HCT116 (cell line): ENCODE data around the gene ZNF750. TPM values are rescaled to one million over a fixed set of nuclear protein-coding genes. Genes with fewer than 3 reads are reported as not detected.

Experiments
- ATAC-seq: fragments of 200-7000 bp; cut with Tn5 transposase; 2 replicates; pipeline ENCODE4 v1.9.1; 2020; ENCODE audit warnings: mild to moderate bottlenecking, moderate library complexity
- BruUV-seq: library from RNA; stranded (reverse); fragments of 400-500 nt; replicated peaks from 2 replicates; lab custom pipeline; 2021; lab: Mats Ljungman, UMichigan
- CTCF ChIA-PET: fragments of 300-600 bp; sonication (Branson Sonifier 250); formaldehyde crosslinking; loops from one replicate; lab custom pipeline; 2021; ENCODE audit warnings: antibody characterized with exemption; lab: Charles Lee
- POLR2A ChIA-PET: fragments of 300-600, 350-600 bp; sonication (Branson Sonifier 250); formaldehyde crosslinking; loops from one replicate; lab custom pipeline; 2021; ENCODE audit warnings: antibody characterized with exemption; lab: Charles Lee
- RAD21 ChIA-PET, 2 experiments: fragments of 300-600 bp; sonication (Branson Sonifier 250); formaldehyde crosslinking; loops; one replicate each; lab custom pipeline; 2023; ENCODE audit warnings: low total read pairs in 2 of 2; ENCODE audit not compliant: uncharacterized antibody in 2 of 2, unreplicated experiment in 2 of 2, low non-redundant PET in 1 of 2; lab: Charles Lee
- DNase-seq: peaks from one replicate; pipeline ENCODE4 v3.0.0-alpha.2; 2010; ENCODE audit warnings: low read depth, low spot score
- H2AFZ ChIP-seq: fragments of 200-600 bp; shearing (Covaris generic), sonication (generic); 2 replicates; pipeline ENCODE4 v1.6.1; 2017; ENCODE audit warnings: low read depth, mixed run types, mixed read lengths, antibody characterized with exemption, low read length; ENCODE audit not compliant: poor library complexity, severe bottlenecking
- H3K27ac ChIP-seq: 2 replicates; pipeline ENCODE4 v1.5.1; 2012; ENCODE audit warnings: low read depth, low read length
- H3K27me3 ChIP-seq: fragments of 200-600 bp; sonication (generic); 2 replicates; pipeline ENCODE4 v1.6.1; 2016; ENCODE audit warnings: mixed run types, low read length, mixed read lengths; ENCODE audit not compliant: insufficient read depth
- H3K36me3 ChIP-seq, 2 experiments: fragments of 200-500 bp in 1 of 2; fragments of 200-600 bp in 1 of 2; sonication (Bioruptor generic) in 1 of 2; sonication (generic) in 1 of 2; 2 replicates each; pipeline versions ENCODE4 v1.5.1 to v1.6.1; 2014 to 2016; ENCODE audit warnings: low read length in 2 of 2, inconsistent platforms in 1 of 2, mixed read lengths in 1 of 2, mixed run types in 1 of 2; ENCODE audit not compliant: insufficient read depth in 2 of 2, control insufficient read depth in 1 of 2
- H3K4me1 ChIP-seq, 2 experiments: fragments of 200-600 bp in 1 of 2; sonication (generic) in 1 of 2; 2 replicates each; pipeline versions ENCODE4 v1.5.1 to v1.6.1; 2012 to 2017; ENCODE audit warnings: low read length in 2 of 2, inconsistent platforms in 1 of 2, mild to moderate bottlenecking in 1 of 2, mixed read lengths in 1 of 2, mixed run types in 1 of 2, moderate library complexity in 1 of 2; ENCODE audit not compliant: insufficient read depth in 2 of 2, control insufficient read depth in 1 of 2
- H3K4me2 ChIP-seq: fragments of 200-600 bp; sonication (generic); 2 replicates; pipeline ENCODE4 v1.6.1; 2017; ENCODE audit warnings: mixed run types, low read length, mixed read lengths
- H3K4me3 ChIP-seq, 2 experiments: fragments of 200-600 bp in 1 of 2; sonication (generic) in 1 of 2; replicated peaks in 1 of 2; 2 replicates each; pipeline ENCODE4 v1.5.1; 2011 to 2016; ENCODE audit warnings: low read length in 2 of 2, control low read depth in 1 of 2, low read depth in 1 of 2, mild to moderate bottlenecking in 1 of 2, mixed read lengths in 1 of 2, mixed run types in 1 of 2
- H3K79me2 ChIP-seq: fragments of 200-600 bp; sonication (generic); 2 replicates; pipeline ENCODE4 v1.6.1; 2017; ENCODE audit warnings: mild to moderate bottlenecking, mixed run types, low read length, moderate library complexity, mixed read lengths; ENCODE audit not compliant: insufficient read depth
- H3K9ac ChIP-seq: fragments of 200-600 bp; sonication (generic); 2 replicates; pipeline ENCODE4 v1.6.1; 2016; ENCODE audit warnings: low read length, mixed read lengths
- H3K9me2 ChIP-seq: fragments of 200-600 bp; sonication (generic), shearing (Covaris generic); 2 replicates; pipeline ENCODE4 v1.6.1; 2017; ENCODE audit warnings: mixed run types, mild to moderate bottlenecking, moderate library complexity; ENCODE audit not compliant: insufficient read depth
- H3K9me3 ChIP-seq, 2 experiments: fragments of 200-500 bp in 1 of 2; fragments of 200-600 bp in 1 of 2; sonication (Bioruptor generic) in 1 of 2; sonication (generic) in 1 of 2; 2 replicates each; pipeline ENCODE4 v1.6.1; 2014 to 2017; ENCODE audit warnings: low read length in 2 of 2, mixed read lengths in 2 of 2, inconsistent platforms in 1 of 2, low read depth in 1 of 2, mild to moderate bottlenecking in 1 of 2, mixed run types in 1 of 2, moderate library complexity in 1 of 2; ENCODE audit not compliant: control insufficient read depth in 1 of 2, insufficient read depth in 1 of 2
- H4K20me1 ChIP-seq: fragments of 200-600 bp; sonication (generic), shearing (Covaris generic); 2 replicates; pipeline ENCODE4 v1.6.1; 2017; ENCODE audit warnings: mixed run types, mild to moderate bottlenecking, moderate library complexity; ENCODE audit not compliant: insufficient read depth
- CBX3 ChIP-seq: IDR thresholded peaks from 2 replicates; pipeline ENCODE4 v1.6.1; 2012; ENCODE audit warnings: low read depth
- CEBPB ChIP-seq: IDR thresholded peaks from 2 replicates; pipeline ENCODE4 v1.6.1; 2012; ENCODE audit warnings: low read depth
- EGR1 ChIP-seq: IDR thresholded peaks from 2 replicates; pipeline ENCODE4 v1.6.1; 2012; ENCODE audit warnings: low read depth
- ELF1 ChIP-seq: IDR thresholded peaks from 2 replicates; pipeline ENCODE4 v1.6.1; 2012; ENCODE audit warnings: low read depth, borderline replicate concordance
- FOSL1 ChIP-seq: IDR thresholded peaks from 2 replicates; pipeline ENCODE4 v1.6.1; 2012; ENCODE audit warnings: low read depth
- JUND ChIP-seq: IDR thresholded peaks from 2 replicates; pipeline ENCODE4 v1.6.1; 2012
- POLR2A ChIP-seq: IDR thresholded peaks from 2 replicates; pipeline ENCODE4 v1.7.0; 2011; ENCODE audit warnings: borderline replicate concordance; ENCODE audit not compliant: insufficient read depth, insufficient read length; ENCODE audit errors: extremely low read depth
- RAD21 ChIP-seq: IDR thresholded peaks from 2 replicates; pipeline ENCODE4 v1.6.1; 2012; ENCODE audit warnings: low read depth, mild to moderate bottlenecking
- SP1 ChIP-seq: IDR thresholded peaks from 2 replicates; pipeline ENCODE4 v1.6.1; 2012; ENCODE audit warnings: low read depth
- SRF ChIP-seq: IDR thresholded peaks from 2 replicates; pipeline ENCODE4 v1.6.1; 2012; ENCODE audit warnings: low read depth
- TCF7L2 ChIP-seq: IDR thresholded peaks from 2 replicates; pipeline ENCODE4 v1.7.0; 2011; ENCODE audit warnings: borderline replicate concordance, inconsistent platforms; ENCODE audit not compliant: insufficient read depth, insufficient read length; ENCODE audit errors: extremely low read depth
- ZFX ChIP-seq: fragments of 450-650 bp; IDR thresholded peaks from 2 replicates; pipeline ENCODE4 v1.6.1; 2017
- ZNF274 ChIP-seq: fragments of 200-500 bp; sonication (Bioruptor generic); IDR thresholded peaks from 2 replicates; pipeline ENCODE4 v1.6.1; 2014; ENCODE audit warnings: mild to moderate bottlenecking, low read depth, low read length, inconsistent platforms
- intact Hi-C: fragments of 100-400 bp; cut with micrococcal nuclease; formaldehyde crosslinking; loops from 2 replicates; pipeline ENCODE4 v1.10.0; 2022
- total RNA-seq: library from RNA; stranded (reverse); gene quantifications from one replicate; pipeline ENCODE4 v1.2.1, GENCODE V29; 2021; ENCODE audit not compliant: unreplicated experiment
- TF ChIP-seq, protein P1 (sequence below), 3 experiments: fragments of 200-600 bp in 1 of 3; sonication (generic) in 1 of 3; IDR thresholded peaks in 2 of 3; conservative IDR thresholded peaks in 1 of 3; 2 replicates each; pipeline ENCODE4 v1.5.1; 2012 to 2017; ENCODE audit warnings: low read depth in 2 of 3, low read length in 2 of 3, antibody characterized with exemption in 1 of 3, borderline replicate concordance in 1 of 3, control low read depth in 1 of 3, mild to moderate bottlenecking in 1 of 3, mixed read lengths in 1 of 3, mixed run types in 1 of 3, moderate library complexity in 1 of 3; ENCODE audit not compliant: insufficient read depth in 1 of 3
- TF ChIP-seq, protein P2 (sequence below): IDR thresholded peaks from 2 replicates; pipeline ENCODE4 v1.6.1; 2012
- TF ChIP-seq, protein P3 (sequence below): IDR thresholded peaks from 2 replicates; pipeline ENCODE4 v1.6.1; 2012; ENCODE audit warnings: low read depth
- TF ChIP-seq, protein P4 (sequence below): IDR thresholded peaks from 2 replicates; pipeline ENCODE4 v1.6.1; 2011; ENCODE audit warnings: mild to moderate bottlenecking, low read length, moderate library complexity; ENCODE audit not compliant: insufficient replicate concordance; ENCODE audit errors: extremely low read depth

Gene ZNF750
- total RNA-seq, 1 experiment from 2014 or later = not detected

DNA sequence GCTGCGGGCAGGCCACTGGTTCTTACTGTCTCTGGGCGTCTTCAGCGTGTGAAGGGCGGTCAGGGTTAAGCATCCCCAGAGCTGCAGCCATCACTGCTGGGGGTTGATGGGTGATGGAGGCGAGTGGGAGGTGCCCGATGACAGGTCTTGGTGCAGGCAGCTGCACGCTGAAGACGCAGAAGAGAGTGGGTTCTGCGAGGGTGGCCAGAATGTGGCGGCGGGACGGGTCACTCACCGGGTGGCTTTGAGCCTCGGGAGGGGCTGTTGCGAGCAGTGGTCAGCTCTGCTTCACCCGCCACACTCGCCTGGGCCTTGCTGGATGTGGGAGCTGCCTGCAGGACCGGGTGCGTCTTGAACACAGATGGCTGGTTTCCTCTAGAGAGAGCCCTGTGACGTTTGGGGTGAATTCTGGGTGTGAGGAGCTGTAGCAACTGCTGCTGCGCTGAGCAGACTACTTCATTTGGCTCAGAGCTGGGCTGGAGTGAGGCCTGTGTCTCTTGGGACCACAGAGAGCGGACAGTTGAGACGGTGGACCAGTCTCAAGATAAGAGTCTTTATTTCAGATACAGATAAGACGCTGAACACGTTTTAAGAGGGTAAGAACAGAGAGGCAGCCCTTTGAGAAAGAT, 44.6 kb upstream of the ZNF750 start:
- no peak overlapping the region for H3K9ac ChIP-seq
- no peaks in the 10 kb centered on the region for H3K9me3 ChIP-seq
- CTCF ChIA-PET = no interaction called here
- TF ChIP-seq, protein P1, sequence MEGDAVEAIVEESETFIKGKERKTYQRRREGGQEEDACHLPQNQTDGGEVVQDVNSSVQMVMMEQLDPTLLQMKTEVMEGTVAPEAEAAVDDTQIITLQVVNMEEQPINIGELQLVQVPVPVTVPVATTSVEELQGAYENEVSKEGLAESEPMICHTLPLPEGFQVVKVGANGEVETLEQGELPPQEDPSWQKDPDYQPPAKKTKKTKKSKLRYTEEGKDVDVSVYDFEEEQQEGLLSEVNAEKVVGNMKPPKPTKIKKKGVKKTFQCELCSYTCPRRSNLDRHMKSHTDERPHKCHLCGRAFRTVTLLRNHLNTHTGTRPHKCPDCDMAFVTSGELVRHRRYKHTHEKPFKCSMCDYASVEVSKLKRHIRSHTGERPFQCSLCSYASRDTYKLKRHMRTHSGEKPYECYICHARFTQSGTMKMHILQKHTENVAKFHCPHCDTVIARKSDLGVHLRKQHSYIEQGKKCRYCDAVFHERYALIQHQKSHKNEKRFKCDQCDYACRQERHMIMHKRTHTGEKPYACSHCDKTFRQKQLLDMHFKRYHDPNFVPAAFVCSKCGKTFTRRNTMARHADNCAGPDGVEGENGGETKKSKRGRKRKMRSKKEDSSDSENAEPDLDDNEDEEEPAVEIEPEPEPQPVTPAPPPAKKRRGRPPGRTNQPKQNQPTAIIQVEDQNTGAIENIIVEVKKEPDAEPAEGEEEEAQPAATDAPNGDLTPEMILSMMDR (IDR thresholded peaks at IDR 0.05 in 2 of 3, conservative IDR thresholded peaks at IDR 0.05 in 1 of 3; ENCODE audit: borderline replicate concordance in 1 of 3, insufficient read depth in 1 of 3, low read depth in 2 of 3, low read length in 2 of 3) = no peak
- TF ChIP-seq FOSL1 = no peak
- no peak for TF ChIP-seq SRF
- no peak for TF ChIP-seq SP1
- TF ChIP-seq EGR1 = no peak
- TF ChIP-seq TCF7L2 = no peak
- TF ChIP-seq, protein P2, sequence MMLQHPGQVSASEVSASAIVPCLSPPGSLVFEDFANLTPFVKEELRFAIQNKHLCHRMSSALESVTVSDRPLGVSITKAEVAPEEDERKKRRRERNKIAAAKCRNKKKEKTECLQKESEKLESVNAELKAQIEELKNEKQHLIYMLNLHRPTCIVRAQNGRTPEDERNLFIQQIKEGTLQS = no peak
- TF ChIP-seq, protein P3, sequence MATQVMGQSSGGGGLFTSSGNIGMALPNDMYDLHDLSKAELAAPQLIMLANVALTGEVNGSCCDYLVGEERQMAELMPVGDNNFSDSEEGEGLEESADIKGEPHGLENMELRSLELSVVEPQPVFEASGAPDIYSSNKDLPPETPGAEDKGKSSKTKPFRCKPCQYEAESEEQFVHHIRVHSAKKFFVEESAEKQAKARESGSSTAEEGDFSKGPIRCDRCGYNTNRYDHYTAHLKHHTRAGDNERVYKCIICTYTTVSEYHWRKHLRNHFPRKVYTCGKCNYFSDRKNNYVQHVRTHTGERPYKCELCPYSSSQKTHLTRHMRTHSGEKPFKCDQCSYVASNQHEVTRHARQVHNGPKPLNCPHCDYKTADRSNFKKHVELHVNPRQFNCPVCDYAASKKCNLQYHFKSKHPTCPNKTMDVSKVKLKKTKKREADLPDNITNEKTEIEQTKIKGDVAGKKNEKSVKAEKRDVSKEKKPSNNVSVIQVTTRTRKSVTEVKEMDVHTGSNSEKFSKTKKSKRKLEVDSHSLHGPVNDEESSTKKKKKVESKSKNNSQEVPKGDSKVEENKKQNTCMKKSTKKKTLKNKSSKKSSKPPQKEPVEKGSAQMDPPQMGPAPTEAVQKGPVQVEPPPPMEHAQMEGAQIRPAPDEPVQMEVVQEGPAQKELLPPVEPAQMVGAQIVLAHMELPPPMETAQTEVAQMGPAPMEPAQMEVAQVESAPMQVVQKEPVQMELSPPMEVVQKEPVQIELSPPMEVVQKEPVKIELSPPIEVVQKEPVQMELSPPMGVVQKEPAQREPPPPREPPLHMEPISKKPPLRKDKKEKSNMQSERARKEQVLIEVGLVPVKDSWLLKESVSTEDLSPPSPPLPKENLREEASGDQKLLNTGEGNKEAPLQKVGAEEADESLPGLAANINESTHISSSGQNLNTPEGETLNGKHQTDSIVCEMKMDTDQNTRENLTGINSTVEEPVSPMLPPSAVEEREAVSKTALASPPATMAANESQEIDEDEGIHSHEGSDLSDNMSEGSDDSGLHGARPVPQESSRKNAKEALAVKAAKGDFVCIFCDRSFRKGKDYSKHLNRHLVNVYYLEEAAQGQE = no peak
- no peak for TF ChIP-seq CBX3
- TF ChIP-seq ELF1 = no peak
- TF ChIP-seq, protein P4, sequence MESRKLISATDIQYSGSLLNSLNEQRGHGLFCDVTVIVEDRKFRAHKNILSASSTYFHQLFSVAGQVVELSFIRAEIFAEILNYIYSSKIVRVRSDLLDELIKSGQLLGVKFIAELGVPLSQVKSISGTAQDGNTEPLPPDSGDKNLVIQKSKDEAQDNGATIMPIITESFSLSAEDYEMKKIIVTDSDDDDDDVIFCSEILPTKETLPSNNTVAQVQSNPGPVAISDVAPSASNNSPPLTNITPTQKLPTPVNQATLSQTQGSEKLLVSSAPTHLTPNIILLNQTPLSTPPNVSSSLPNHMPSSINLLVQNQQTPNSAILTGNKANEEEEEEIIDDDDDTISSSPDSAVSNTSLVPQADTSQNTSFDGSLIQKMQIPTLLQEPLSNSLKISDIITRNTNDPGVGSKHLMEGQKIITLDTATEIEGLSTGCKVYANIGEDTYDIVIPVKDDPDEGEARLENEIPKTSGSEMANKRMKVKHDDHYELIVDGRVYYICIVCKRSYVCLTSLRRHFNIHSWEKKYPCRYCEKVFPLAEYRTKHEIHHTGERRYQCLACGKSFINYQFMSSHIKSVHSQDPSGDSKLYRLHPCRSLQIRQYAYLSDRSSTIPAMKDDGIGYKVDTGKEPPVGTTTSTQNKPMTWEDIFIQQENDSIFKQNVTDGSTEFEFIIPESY = no peak
- no peak for TF ChIP-seq JUND
- TF ChIP-seq POLR2A = no peak
- no peak for TF ChIP-seq ZNF274
- no peak for TF ChIP-seq RAD21
- TF ChIP-seq CEBPB = no peak
- no peak for TF ChIP-seq ZFX
- H3K27ac ChIP-seq = no peak overlapping the region
- POLR2A ChIA-PET = no interaction called here
- no peak overlapping the region for H2AFZ ChIP-seq
- peaks cover 12 to 28% of the 10 kb centered on the region in 2 experiments for H3K4me1 ChIP-seq
- no peak overlapping the region for H3K4me2 ChIP-seq
- no peaks in the 10 kb centered on the region for H3K9me2 ChIP-seq
- intact Hi-C loops = no loop called here
- H3K27me3 ChIP-seq = no peaks in the 10 kb centered on the region
- H4K20me1 ChIP-seq = 0 out of 2 replicates have a peak, but pooled peaks cover 3% of the 10 kb centered on the region
- H3K36me3 ChIP-seq = peaks cover 0 to 2% of the 10 kb centered on the region in 2 experiments; a peak in 1 of 4 replicates
- ATAC-seq (no peak), DNase-seq (no peak)
- RAD21 ChIA-PET = no interaction called here
- peaks cover 31% of the 10 kb centered on the region; the same call in 1 of the 2 replicates for H3K79me2 ChIP-seq
- H3K4me3 ChIP-seq = no peak overlapping the region
- BruUV-seq = no TSS peak
